ENCODE data around the gene ZNF337.
"Not testable (repeated sequence)": the region's sequence is repeated elsewhere in the genome, so short reads cannot be mapped to it uniquely, and the experiment has no call there.

Gene ZNF337
- 4.4 to 19.4 (median 10.1) reads per million in 17 experiments for total RNA-seq

GRCh38 chr20:25696371-25697131 is at the start of gene ZNF337:
TSS of gene ZNF337 (minus strand) at chr20:25696853. CDS start at chr20:25686417, 10,436 bp downstream.
- DNase-seq = peak; percentile 95 to 98 (median 98)

- no peak for DNase-seq
Observed at GRCh38 chr20:25745738-25746137, 49.1 kb upstream of the ZNF337 start.

- DNase-seq = no peak
Observed at GRCh38 chr20:25745100-25745499, 48.4 kb upstream of the ZNF337 start.

- no peak for DNase-seq
Observed at GRCh38 chr20:25744261-25744660, 47.6 kb upstream of the ZNF337 start.

GRCh38 chr20:25741088-25741487 is 44.4 kb upstream of the ZNF337 start:
- DNase-seq = no peak

- DNase-seq = no peak
Observed at GRCh38 chr20:25739615-25740320, 43.1 kb upstream of the ZNF337 start.

GRCh38 chr20:25738198-25738597 is 41.5 kb upstream of the ZNF337 start:
- no peak for DNase-seq

- DNase-seq = no peak
Observed at GRCh38 chr20:25733903-25734302, 37.2 kb upstream of the ZNF337 start.

GRCh38 chr20:25730862-25731261 is 34.2 kb upstream of the ZNF337 start:
- no peak for DNase-seq

GRCh38 chr20:25726357-25726756 is 29.7 kb upstream of the ZNF337 start:
- DNase-seq = no peak

GRCh38 chr20:25725639-25726038 is 29.0 kb upstream of the ZNF337 start:
- no peak for DNase-seq

- DNase-seq = no peak
Observed at GRCh38 chr20:25723975-25724374, 27.3 kb upstream of the ZNF337 start.

- DNase-seq = no peak
Observed at GRCh38 chr20:25720285-25720684, 23.6 kb upstream of the ZNF337 start.

- not testable (repeated sequence) for DNase-seq
Observed at GRCh38 chr20:25718896-25719809, 22.5 kb upstream of the ZNF337 start.

- no peak for DNase-seq
Observed at GRCh38 chr20:25707695-25708094, 11.0 kb upstream of the ZNF337 start.

GRCh38 chr20:25706793-25707192 is 10.1 kb upstream of the ZNF337 start:
- no peak for DNase-seq

- no peak for DNase-seq
Observed at GRCh38 chr20:25705830-25706351, 9.2 kb upstream of the ZNF337 start.

GRCh38 chr20:25704303-25704702 is 7.7 kb upstream of the ZNF337 start:
- not testable (repeated sequence) for DNase-seq

- not testable (repeated sequence) for DNase-seq
Observed at GRCh38 chr20:25700835-25701234, 4.2 kb upstream of the ZNF337 start.

- DNase-seq = peak in 1 of 4 experiments; percentile 11
Observed at GRCh38 chr20:25699914-25700313, 3.3 kb upstream of the ZNF337 start.

GRCh38 chr20:25697132-25697446 is 436 bp upstream of the ZNF337 start:
- no peak for DNase-seq

GRCh38 chr20:25695532-25696370 is 902 bp downstream of the ZNF337 start:
- peak; percentile 15 to 59 (median 44) for DNase-seq

Measured in suppressor macrophage (primary cell).